ENCODE measurements around the gene TMEM270.

The TMEM270 gene

GRCh38 chr7:73890555-73891147 is 29.7 kb downstream of the TMEM270 start:
- DNase-seq = no peak

- no peak for DNase-seq
These were observed 30.4 kb downstream of the TMEM270 start for GRCh38 chr7:73891178-73891885.

GRCh38 chr7:73892003-73892999 is 31.3 kb downstream of the TMEM270 start:
- no peak for DNase-seq

GRCh38 chr7:73893342-73894101 is 32.6 kb downstream of the TMEM270 start:
- DNase-seq = no peak

- no peak for DNase-seq
These were observed 33.2 kb downstream of the TMEM270 start for GRCh38 chr7:73894166-73894565.

GRCh38 chr7:73894733-73895551 is 34.0 kb downstream of the TMEM270 start:
- DNase-seq = no peak

- no peak for DNase-seq
These were observed 34.7 kb downstream of the TMEM270 start for GRCh38 chr7:73895626-73896025.

- no peak for DNase-seq
These were observed 35.5 kb downstream of the TMEM270 start for GRCh38 chr7:73896454-73896853.

- DNase-seq = no peak
These were observed 38.8 kb downstream of the TMEM270 start for GRCh38 chr7:73899731-73900142.

- DNase-seq = no peak
These were observed 39.3 kb downstream of the TMEM270 start for GRCh38 chr7:73900286-73900685.

GRCh38 chr7:73901231-73901822 is 40.4 kb downstream of the TMEM270 start:
- DNase-seq = no peak

GRCh38 chr7:73901823-73902597 is 41.1 kb downstream of the TMEM270 start:
- DNase-seq = no peak

- no peak for DNase-seq
These were observed 42.6 kb downstream of the TMEM270 start for GRCh38 chr7:73903321-73904218.

GRCh38 chr7:73904219-73905137 is 43.5 kb downstream of the TMEM270 start:
- no peak for DNase-seq

GRCh38 chr7:73905360-73905759 is 44.4 kb downstream of the TMEM270 start:
- no peak for DNase-seq

GRCh38 chr7:73906874-73907273 is 45.9 kb downstream of the TMEM270 start:
- DNase-seq = no peak

- DNase-seq = no peak
These were observed 46.7 kb downstream of the TMEM270 start for GRCh38 chr7:73907554-73908122.

GRCh38 chr7:73908123-73908611 is 47.2 kb downstream of the TMEM270 start:
- no peak for DNase-seq
